Stomach (tissue), 4 donors: ENCODE data around the gene HECTD4.

ENCODE experiments used
- CTCF ChIP-seq, 7 experiments: fragments of 450-650 bp in 4 of 7; fragments of 200-600 bp in 3 of 7; sonication (generic) in 3 of 7; IDR thresholded peaks; one replicate each; pipeline ENCODE4 v1.5.1; 2016 to 2019; ENCODE audit warnings: antibody characterized with exemption in 7 of 7, control low read depth in 2 of 7, mild to moderate bottlenecking in 1 of 7
- EP300 ChIP-seq: sonication (generic); formaldehyde crosslinking; IDR thresholded peaks from one replicate; pipeline ENCODE4 v1.6.1; 2017; ENCODE audit warnings: antibody characterized with exemption
- POLR2A ChIP-seq, 4 donors: fragments of 450-650 bp; IDR thresholded peaks; one replicate each; pipeline ENCODE4 v1.6.1; 2016; ENCODE audit warnings: antibody characterized with exemption in 4 of 4, control low read depth in 2 of 4, mild to moderate bottlenecking in 1 of 4, moderate library complexity in 1 of 4
- POLR2AphosphoS5 ChIP-seq, 3 donors: sonication (generic); formaldehyde crosslinking; IDR thresholded peaks; one replicate each; pipeline ENCODE4 v1.6.1; 2016; ENCODE audit warnings: antibody characterized with exemption in 3 of 3

- TF ChIP-seq POLR2A (IDR thresholded peaks at IDR 0.05) = no peak
- no peak for TF ChIP-seq POLR2AphosphoS5 (IDR thresholded peaks at IDR 0.05)
- no peak for TF ChIP-seq CTCF (IDR thresholded peaks at IDR 0.05)
- TF ChIP-seq EP300 = no peak
These were observed 57.1 kb downstream of the HECTD4 start for GRCh38 chr12:112325157-112325556.
